Activated T-helper 17 cell treated with anti-CD3 and anti-CD28 coated beads, Interleukin-2, amount 50 U/mL, for 72 hours (primary cell): ENCODE measurements around the gene REM1. TPM values are rescaled to one million over a fixed set of nuclear protein-coding genes. Genes with fewer than 3 reads are reported as not detected.
"Not testable (repeated sequence)": the region's sequence is repeated elsewhere in the genome, so short reads cannot be mapped to it uniquely, and the experiment has no call there.

Experiments
- ATAC-seq: fragments of 150-1000 bp; cut with Tn5 transposase; replicated peaks from 2 replicates; pipeline ENCODE4 v1.10.0; 2021; ENCODE audit warnings: mild to moderate bottlenecking, moderate library complexity
- H3K27ac Mint-ChIP-seq: one replicate; pipeline ENCODE4 v1.8.0; 2022; ENCODE audit warnings: mixed read lengths
- H3K27me3 Mint-ChIP-seq: one replicate; pipeline ENCODE4 v1.8.0; 2022; ENCODE audit warnings: mixed read lengths
- H3K36me3 Mint-ChIP-seq: one replicate; pipeline ENCODE4 v1.8.0; 2022; ENCODE audit warnings: low read depth, mild to moderate bottlenecking, mixed read lengths
- H3K4me1 Mint-ChIP-seq: one replicate; pipeline ENCODE4 v1.8.0; 2022; ENCODE audit warnings: mixed read lengths
- H3K4me3 Mint-ChIP-seq: one replicate; pipeline ENCODE4 v1.8.0; 2022; ENCODE audit warnings: mild to moderate bottlenecking, mixed read lengths
- H3K9me3 Mint-ChIP-seq: one replicate; pipeline ENCODE4 v1.8.0; 2022; ENCODE audit warnings: mixed read lengths
- total RNA-seq, 2 donors: library from RNA; stranded (reverse); gene quantifications; one replicate each; pipeline ENCODE4 v1.2.3, GENCODE V29; 2022

REM1 gene
- total RNA-seq, 2 donors from 2014 or later, result not detected

GRCh38 chr20:31502884-31503673, 28.0 kb downstream of the REM1 start:
- not testable (repeated sequence) for H3K27ac Mint-ChIP-seq, H3K4me3 Mint-ChIP-seq, H3K27me3 Mint-ChIP-seq, H3K4me1 Mint-ChIP-seq, H3K9me3 Mint-ChIP-seq, H3K36me3 Mint-ChIP-seq
- ATAC-seq, result peak; percentile 97

GRCh38 chr20:31505903-31506302, 30.8 kb downstream of the REM1 start:
- Mint-ChIP-seq H3K9me3 (no peaks in the 10 kb centered on the region), H3K4me1 (no peaks in the 10 kb centered on the region), H3K27me3 (peaks cover 9% of the 10 kb centered on the region), H3K27ac (no peak overlapping the region), H3K4me3 (no peak overlapping the region), H3K36me3 (no peaks in the 10 kb centered on the region)
- no peak for ATAC-seq

GRCh38 chr20:31508517-31509244, 33.6 kb downstream of the REM1 start:
- H3K9me3 Mint-ChIP-seq, result no peaks in the 10 kb centered on the region
- H3K4me3 Mint-ChIP-seq, result no peak overlapping the region
- H3K4me1 Mint-ChIP-seq, result no peaks in the 10 kb centered on the region
- peaks cover 9% of the 10 kb centered on the region for H3K27me3 Mint-ChIP-seq
- H3K27ac Mint-ChIP-seq, result no peak overlapping the region
- H3K36me3 Mint-ChIP-seq, result no peaks in the 10 kb centered on the region
- no peak for ATAC-seq

- peaks cover 8% of the 10 kb centered on the region for H3K36me3 Mint-ChIP-seq
- no peaks in the 10 kb centered on the region for H3K9me3 Mint-ChIP-seq
- ATAC-seq, result peak; percentile 82
- no peak within 1 kb of the TSS for H3K4me3 Mint-ChIP-seq
- no peaks in the 10 kb centered on the region for H3K27me3 Mint-ChIP-seq
- no peak within 1 kb of the TSS for H3K27ac Mint-ChIP-seq
- peaks cover 7% of the 10 kb centered on the region for H3K4me1 Mint-ChIP-seq
Observed at GRCh38 chr20:31514154-31515071, 39.3 kb downstream of the REM1 start, which contains the start of gene HM13. Gene HM13 (plus strand): TSS chr20:31514442. CDS start chr20:31514552, 110 bp downstream.

GRCh38 chr20:31515072-31515774, 40.1 kb downstream of the REM1 start:
- Mint-ChIP-seq H3K4me3 (no peak overlapping the region), H3K27ac (no peak overlapping the region), H3K9me3 (no peaks in the 10 kb centered on the region), H3K27me3 (no peaks in the 10 kb centered on the region), H3K4me1 (peaks cover 8% of the 10 kb centered on the region), H3K36me3 (peaks cover 16% of the 10 kb centered on the region)
- no peak for ATAC-seq

GRCh38 chr20:31515775-31516107, 40.7 kb downstream of the REM1 start:
- H3K4me3 Mint-ChIP-seq, result no peak overlapping the region
- ATAC-seq, result peak; percentile 33
- H3K27me3 Mint-ChIP-seq, result no peaks in the 10 kb centered on the region

GRCh38 chr20:31516166-31516565, 41.1 kb downstream of the REM1 start:
- Mint-ChIP-seq H3K27me3 (no peaks in the 10 kb centered on the region), H3K27ac (no peak overlapping the region), H3K9me3 (no peaks in the 10 kb centered on the region), H3K4me1 (peaks cover 14% of the 10 kb centered on the region), H3K36me3 (peaks cover 26% of the 10 kb centered on the region), H3K4me3 (no peak overlapping the region)
- ATAC-seq, result no peak

More at GRCh38 chr20:31515775-31516107, 40.7 kb downstream of the REM1 start:
- Mint-ChIP-seq H3K4me1 (peaks cover 13% of the 10 kb centered on the region), H3K36me3 (peaks cover 21% of the 10 kb centered on the region), H3K27ac (no peak overlapping the region), H3K9me3 (no peaks in the 10 kb centered on the region)

GRCh38 chr20:31516651-31517050, 41.6 kb downstream of the REM1 start:
- ATAC-seq, result peak; percentile 53
- H3K4me1 Mint-ChIP-seq, result peaks cover 14% of the 10 kb centered on the region
- H3K4me3 Mint-ChIP-seq, result no peak overlapping the region
- H3K36me3 Mint-ChIP-seq, result peaks cover 30% of the 10 kb centered on the region
- no peak overlapping the region for H3K27ac Mint-ChIP-seq
- H3K9me3 Mint-ChIP-seq, result no peaks in the 10 kb centered on the region
- H3K27me3 Mint-ChIP-seq, result no peaks in the 10 kb centered on the region

- Mint-ChIP-seq H3K27me3 (no peaks in the 10 kb centered on the region), H3K9me3 (no peaks in the 10 kb centered on the region), H3K4me3 (no peak overlapping the region), H3K4me1 (peaks cover 18% of the 10 kb centered on the region), H3K36me3 (peaks cover 37% of the 10 kb centered on the region), H3K27ac (no peak overlapping the region)
- ATAC-seq, result no peak
Observed at GRCh38 chr20:31517373-31517772, 42.3 kb downstream of the REM1 start.

GRCh38 chr20:31521267-31521666, 46.2 kb downstream of the REM1 start:
- not testable (repeated sequence) for H3K9me3 Mint-ChIP-seq, H3K27me3 Mint-ChIP-seq, ATAC-seq, H3K27ac Mint-ChIP-seq, H3K4me3 Mint-ChIP-seq
- H3K36me3 Mint-ChIP-seq, result peaks cover 75% of the 10 kb centered on the region
- peaks cover 27% of the 10 kb centered on the region for H3K4me1 Mint-ChIP-seq

GRCh38 chr20:31522731-31523130, 47.6 kb downstream of the REM1 start:
- Mint-ChIP-seq H3K27ac (no peak overlapping the region), H3K36me3 (peaks cover 90% of the 10 kb centered on the region), H3K4me1 (peaks cover 27% of the 10 kb centered on the region), H3K27me3 (no peaks in the 10 kb centered on the region), H3K4me3 (no peak overlapping the region), H3K9me3 (no peaks in the 10 kb centered on the region)
- no peak for ATAC-seq

GRCh38 chr20:31523361-31524283, 48.5 kb downstream of the REM1 start:
- ATAC-seq, result no peak
- Mint-ChIP-seq H3K36me3 (peaks cover 98% of the 10 kb centered on the region), H3K4me1 (peaks cover 27% of the 10 kb centered on the region), H3K27ac (no peak overlapping the region), H3K27me3 (no peaks in the 10 kb centered on the region), H3K4me3 (no peak overlapping the region), H3K9me3 (no peaks in the 10 kb centered on the region)

- Mint-ChIP-seq H3K4me1 (peaks cover 10% of the 10 kb centered on the region), H3K27ac (no peak overlapping the region), H3K27me3 (no peaks in the 10 kb centered on the region), H3K9me3 (no peaks in the 10 kb centered on the region), H3K4me3 (no peak overlapping the region), H3K36me3 (peaks cover 98% of the 10 kb centered on the region)
- no peak for ATAC-seq
Observed at GRCh38 chr20:31527266-31527665, 52.2 kb downstream of the REM1 start.
